Suppressor macrophage (primary cell): Measurements from ENCODE around the gene NOS1AP.
"Not testable (repeated sequence)": the region's sequence is repeated elsewhere in the genome, so short reads cannot be mapped to it uniquely, and the experiment has no call there.

Source experiments
- DNase-seq, 4 experiments: peaks; one replicate each; pipeline ENCODE4 v3.0.0-alpha.2; 2020 to 2022

NOS1AP gene

GRCh38 chr1:162059721-162060120 is 9.8 kb upstream of the NOS1AP start:
- no peak for DNase-seq

DNA sequence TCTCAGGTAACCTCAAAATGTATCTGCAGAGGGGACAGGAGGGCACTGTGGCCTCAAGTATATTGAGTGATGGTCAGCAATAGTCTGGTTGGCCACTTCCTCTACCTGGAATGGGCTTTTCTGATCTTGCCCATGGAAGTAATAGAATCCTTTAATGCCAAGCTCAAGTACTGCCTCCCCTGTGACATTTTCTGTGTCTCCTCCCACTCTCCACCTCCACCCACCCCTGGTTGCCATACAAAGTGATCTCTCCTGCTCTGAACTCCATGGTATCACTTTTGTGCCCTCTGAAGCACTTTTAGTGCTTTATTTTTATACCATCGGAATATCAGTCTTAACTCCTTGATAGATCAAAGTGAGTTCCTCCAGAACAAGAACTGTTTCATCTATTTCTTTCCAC is 9.2 kb upstream of the NOS1AP start:
- DNase-seq: no peak

DNA sequence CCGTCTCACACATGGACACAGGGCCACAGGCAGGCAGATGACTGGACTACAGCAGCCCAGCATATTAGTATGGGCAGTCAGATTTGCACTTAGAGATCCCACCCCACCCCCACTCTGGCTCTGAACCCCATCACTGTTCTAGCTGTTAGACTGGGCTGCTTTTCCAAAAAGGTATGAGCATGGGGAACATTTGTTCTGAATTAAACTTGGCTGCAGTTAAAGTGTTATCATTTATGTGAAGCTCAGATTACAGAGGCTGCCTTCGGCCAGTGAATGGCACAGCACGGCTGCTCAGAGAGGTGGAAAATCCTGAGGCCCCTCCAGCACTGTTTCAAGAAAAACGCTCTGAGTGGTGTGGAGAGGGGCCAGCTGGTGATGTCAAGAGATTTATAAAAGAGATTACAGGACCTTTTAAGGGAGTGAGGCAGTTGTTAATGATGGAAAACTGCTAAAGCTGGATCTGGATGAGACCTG is 6.9 kb upstream of the NOS1AP start:
- no peak for DNase-seq

- DNase-seq: peak; percentile 36 to 63 (median 57)
Observed at GRCh38 chr1:162065016-162065415, 4.5 kb upstream of the NOS1AP start.

DNA sequence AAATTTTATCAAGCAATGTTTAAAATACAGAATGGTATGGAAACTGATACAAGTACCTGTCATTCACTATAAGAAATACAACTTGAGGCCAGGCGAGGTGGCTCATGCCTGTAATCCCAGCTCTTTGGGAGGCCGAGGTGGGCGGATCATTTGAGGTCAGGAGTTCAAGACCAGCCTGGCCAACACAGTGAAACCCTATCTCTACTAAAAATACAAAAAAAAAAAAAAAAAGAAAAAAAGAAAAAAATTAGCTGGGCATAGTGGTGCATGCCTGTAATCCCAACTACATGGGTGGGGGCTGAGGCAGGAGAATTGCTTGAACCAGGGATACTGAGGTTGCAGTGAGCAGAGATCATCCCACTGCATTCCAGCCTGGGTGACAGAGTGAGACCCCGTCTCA is 2.7 kb upstream of the NOS1AP start:
- DNase-seq: not testable (repeated sequence)

DNA sequence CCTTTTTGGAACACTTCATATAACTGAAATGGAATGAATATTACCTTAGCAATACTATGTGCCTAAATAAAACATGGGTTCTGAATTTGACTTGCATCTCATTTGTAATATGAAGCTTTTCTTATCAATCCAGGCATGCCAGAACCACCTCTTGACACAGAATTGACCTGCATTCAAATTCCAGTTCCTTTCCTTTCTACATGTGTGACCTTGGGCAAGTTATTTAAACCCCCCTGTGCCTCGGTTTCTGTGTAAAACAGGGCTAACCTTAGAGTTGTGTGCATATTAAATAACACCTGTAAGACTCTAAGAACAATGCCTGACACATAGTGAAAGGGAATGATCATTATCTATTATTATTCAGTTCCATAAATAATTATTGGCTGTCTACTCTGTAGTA is 2.0 kb upstream of the NOS1AP start:
- DNase-seq: no peak

DNA sequence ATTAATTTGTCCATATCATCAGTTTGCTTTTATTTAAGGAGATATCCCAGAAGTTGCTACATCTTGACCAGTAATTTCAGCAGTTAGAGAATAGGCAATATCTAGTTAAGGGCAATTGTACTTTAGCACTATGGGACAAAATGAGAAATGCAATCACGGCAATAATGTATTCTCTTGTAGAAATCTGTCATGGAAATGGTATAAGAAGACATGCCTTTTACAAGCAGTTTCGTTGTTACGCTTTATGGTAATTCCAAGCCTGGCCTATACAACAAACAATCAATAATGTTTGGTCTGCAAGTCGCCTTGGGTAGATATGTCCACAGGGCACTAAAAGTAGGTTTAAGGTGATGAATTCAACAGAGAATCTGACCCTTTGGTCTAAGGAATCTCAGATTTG is 1.2 kb upstream of the NOS1AP start:
- DNase-seq: no peak

DNA sequence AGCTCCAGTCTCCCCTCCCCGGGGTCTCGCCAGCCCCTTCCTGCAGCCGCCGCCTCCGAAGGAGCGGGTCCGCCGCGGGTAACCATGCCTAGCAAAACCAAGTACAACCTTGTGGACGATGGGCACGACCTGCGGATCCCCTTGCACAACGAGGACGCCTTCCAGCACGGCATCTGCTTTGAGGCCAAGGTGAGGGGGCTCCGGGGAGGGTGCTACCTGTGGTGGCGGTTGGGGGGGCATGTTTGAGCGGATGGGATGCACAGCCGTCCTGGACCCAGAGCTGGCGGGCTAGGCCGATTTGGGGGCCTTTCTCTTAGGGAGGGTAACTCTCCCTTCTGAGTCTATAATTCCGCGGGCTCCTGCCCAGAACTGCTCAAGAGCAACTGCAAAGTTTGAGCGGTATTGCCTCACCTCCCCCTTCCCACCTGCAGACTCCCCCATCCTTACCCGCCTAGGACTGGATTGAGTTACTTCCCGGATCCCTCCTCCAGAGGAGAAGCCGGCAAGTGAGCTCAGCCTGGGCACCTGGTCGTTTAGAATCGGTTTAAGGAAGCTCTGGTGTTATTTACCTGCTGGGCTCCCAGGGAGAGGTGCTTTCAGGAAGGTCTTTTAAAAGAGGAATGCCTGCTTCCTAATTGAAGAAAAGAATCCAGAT is 730 bp downstream of the NOS1AP start:
- DNase-seq: peak in 1 of 4 experiments; percentile 18

DNA sequence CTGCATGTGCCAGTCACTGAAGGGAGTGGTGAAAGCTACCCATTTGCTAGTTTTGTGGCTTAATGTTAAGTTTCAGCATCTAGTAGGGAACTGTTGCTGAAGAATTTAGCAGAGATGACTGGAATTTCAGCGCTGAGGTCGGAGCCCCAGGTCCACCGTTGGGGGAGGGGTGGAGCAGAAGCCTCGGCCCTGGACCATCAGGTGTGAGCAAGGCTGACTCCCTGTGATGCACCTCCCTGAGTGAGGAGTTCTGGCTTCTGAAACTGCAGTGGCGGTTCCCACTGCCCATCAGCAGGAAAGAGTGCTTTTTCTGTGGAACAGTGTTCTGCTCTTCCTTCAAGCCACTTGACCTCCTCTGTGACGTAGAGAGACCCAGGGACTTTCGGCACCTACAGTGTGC is 1.3 kb downstream of the NOS1AP start:
- DNase-seq: no peak

GRCh38 chr1:162072740-162073139 is 3.2 kb downstream of the NOS1AP start:
- no peak for DNase-seq

- DNase-seq: peak; percentile 64 to 88 (median 80)
Observed at GRCh38 chr1:162074276-162075005, 5.0 kb downstream of the NOS1AP start.

DNA sequence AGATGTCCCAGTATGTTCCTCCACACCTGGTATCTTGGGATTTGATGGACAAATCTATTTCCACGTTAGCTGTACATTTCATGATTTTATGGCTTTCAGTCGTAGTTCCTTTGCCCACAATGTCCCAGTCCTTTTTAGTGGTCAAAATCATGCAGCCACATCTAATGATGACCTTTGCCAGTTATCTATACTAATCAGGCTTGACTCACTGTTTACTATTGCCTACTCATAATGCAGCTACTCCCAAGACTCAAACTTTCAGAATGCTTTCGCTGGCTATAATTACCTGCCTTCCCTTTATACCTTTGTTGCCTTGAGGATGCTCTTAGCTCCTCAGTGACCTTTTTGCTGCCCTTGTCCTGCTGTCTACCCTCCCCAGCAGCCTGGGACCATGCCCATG is 6.4 kb downstream of the NOS1AP start:
- no peak for DNase-seq

DNA sequence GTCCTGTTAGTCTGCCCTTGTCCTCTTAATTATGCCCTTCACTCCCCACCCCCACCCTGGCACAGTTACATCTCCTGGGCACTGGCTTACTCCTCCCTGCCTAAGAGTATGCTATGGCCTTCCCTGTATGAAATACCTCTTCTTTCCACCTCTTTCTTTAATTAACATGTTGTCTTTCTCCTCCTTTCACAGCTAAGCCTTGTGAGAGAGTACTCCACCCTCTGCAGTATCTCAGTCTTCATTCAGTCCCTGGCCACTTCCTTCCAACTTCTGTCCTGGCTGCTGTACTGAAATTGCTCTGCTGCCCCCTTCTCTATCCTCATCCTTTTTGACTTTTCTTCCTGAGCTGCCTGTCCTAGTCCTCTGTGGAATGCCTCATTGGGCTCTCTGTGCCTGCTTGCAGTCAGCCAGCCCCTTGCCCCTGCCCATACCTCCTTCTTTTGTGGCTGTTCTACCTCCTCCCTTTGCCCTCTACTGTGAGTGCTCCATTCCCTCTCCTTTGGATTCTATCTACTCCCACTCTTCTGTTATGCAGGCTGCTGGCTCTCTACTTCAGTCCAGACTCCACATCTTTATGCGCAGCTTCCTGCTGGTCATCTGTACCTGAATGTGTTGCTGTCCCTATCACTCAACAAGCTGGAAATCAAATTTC is 8.3 kb downstream of the NOS1AP start:
- no peak for DNase-seq

DNA sequence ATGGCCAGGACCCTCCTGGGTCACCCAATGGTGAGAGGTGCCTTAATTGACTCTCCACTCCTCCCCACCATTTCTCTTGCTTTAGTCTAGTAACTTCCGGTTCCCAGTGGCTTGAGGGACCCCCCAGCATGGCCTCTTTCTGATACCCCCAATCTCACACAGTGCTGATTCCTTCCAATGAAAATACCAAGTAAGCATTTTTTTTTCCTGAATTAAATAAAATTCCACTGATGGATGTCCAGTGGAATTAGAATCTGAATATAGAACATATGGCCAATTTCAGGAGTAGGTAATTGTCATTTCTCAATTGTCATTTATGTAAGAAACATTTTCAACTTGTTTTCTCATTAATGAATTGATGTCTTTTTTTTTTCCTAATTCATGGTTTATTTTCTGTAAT is 9.5 kb downstream of the NOS1AP start:
- DNase-seq: no peak

- DNase-seq: no peak
Observed at GRCh38 chr1:162080472-162081015, 11.1 kb downstream of the NOS1AP start.

DNA sequence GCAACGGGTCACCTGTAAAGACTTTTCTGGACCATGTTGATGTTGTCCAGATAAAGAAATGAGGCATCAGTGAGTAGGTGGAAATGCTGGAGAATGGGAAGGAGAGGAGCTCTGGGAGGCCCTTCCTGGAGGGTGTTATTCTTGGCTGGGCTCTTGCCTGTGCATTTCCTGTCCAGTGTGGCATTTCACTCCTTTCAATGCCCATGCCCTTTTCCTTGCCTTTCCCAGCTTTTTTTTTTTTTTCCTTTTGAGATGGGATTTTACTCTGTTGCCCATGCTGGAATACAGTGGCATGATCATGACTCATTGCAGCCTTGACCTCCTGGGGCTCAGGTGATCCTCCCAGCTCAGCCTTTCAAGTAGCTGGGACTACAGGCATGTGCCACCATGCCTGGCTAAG is 11.8 kb downstream of the NOS1AP start:
- peak in 1 of 4 experiments; percentile 5 for DNase-seq

DNA sequence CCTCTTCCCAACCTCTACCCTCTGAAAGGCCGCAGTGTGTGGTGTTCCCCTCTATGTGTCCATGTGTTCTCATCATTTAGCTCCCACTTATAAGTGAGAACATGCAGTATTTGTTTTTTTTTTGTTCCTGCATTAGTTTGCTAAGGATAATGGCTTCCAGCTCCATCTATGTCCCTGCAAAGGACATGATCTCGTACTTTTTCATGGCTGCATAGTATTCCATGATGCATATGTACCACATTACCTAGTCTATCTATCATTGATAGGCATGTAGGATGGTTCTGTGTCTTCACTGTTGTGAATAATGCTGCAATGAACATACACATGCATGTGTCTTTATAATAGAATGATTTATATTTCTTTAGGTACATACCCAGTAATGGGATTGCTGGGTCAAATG is 12.6 kb downstream of the NOS1AP start:
- not testable (repeated sequence) for DNase-seq

GRCh38 chr1:162083273-162083672 is 13.8 kb downstream of the NOS1AP start:
- no peak for DNase-seq

- DNase-seq: no peak
Observed at GRCh38 chr1:162085991-162086390, 16.5 kb downstream of the NOS1AP start.

DNA sequence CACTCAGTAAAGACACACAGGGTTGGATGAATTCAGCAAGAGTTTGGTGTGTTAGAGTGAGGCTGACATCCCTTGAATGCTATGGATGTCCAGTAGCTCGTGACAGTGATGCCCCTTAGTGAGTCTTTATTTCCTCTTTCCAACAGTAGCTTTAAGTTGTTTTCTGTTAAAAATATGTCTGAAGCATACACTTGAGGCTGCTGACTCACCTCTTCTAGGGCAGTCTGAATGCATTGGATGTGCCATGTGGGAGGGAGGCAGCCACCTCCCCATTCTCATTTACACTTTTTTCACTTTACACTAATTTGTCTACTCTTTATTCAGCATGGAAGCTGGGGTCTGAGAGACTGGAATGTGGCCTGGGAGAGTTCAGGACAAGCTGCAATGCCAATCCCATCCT is 17.6 kb downstream of the NOS1AP start:
- peak; percentile 69 to 90 (median 79) for DNase-seq

GRCh38 chr1:162087574-162087973 is 18.1 kb downstream of the NOS1AP start:
- DNase-seq: peak in 1 of 4 experiments; percentile 17

- no peak for DNase-seq
Observed at GRCh38 chr1:162088281-162088969, 18.9 kb downstream of the NOS1AP start.

- DNase-seq: no peak
Observed at GRCh38 chr1:162089748-162090147, 20.3 kb downstream of the NOS1AP start.
